Pulmonary artery endothelial cell (primary cell): Measurements from ENCODE around the gene MGST3. TPM values are rescaled to one million over a fixed set of nuclear protein-coding genes. Genes with fewer than 3 reads are reported as not detected.
"Not testable (repeated sequence)": the region's sequence is repeated elsewhere in the genome, so short reads cannot be mapped to it uniquely, and the experiment has no call there.

Experiments
- DNase-seq: peaks from one replicate; pipeline ENCODE4 v3.0.0-alpha.2; 2011; ENCODE audit warnings: low read depth, low spot score
- total RNA-seq: library from RNA; depleted of rRNA; stranded (reverse); fragments of >200 nt; gene quantifications from 2 replicates; pipeline ENCODE4 v1.2.3, GENCODE V29; 2014

MGST3 gene
- total RNA-seq, 1 donor from 2014 or later: 204 TPM

GRCh38 chr1:165697491-165697880 lies 66.5 kb downstream of the MGST3 start:
- DNase-seq: no peak

GRCh38 chr1:165697881-165698760 lies 67.1 kb downstream of the MGST3 start, which contains the start of gene ALDH9A1:
TSS of gene ALDH9A1 (minus strand) at chr1:165698562. CDS start at chr1:165698558, 4 bp downstream.
- no peak for DNase-seq

- DNase-seq: no peak
Observed at GRCh38 chr1:165698761-165699052, 67.7 kb downstream of the MGST3 start.

- DNase-seq: no peak
Observed at GRCh38 chr1:165699577-165699976, 68.5 kb downstream of the MGST3 start.

GRCh38 chr1:165701922-165702321 lies 70.9 kb downstream of the MGST3 start:
- DNase-seq: not testable (repeated sequence)

GRCh38 chr1:165703648-165704047 lies 72.6 kb downstream of the MGST3 start:
- DNase-seq: no peak

Other genes starting within 250 kb of the MGST3 start
- not detected in 2 replicates for gene RXRG, start 186.1 kb upstream of the MGST3 start, total RNA-seq
- gene LRRC52, start 87.2 kb upstream of the MGST3 start, total RNA-seq: not detected in 2 replicates
- 75.6 and 79.9 TPM in 2 replicates for gene ALDH9A1, start 67.3 kb downstream of the MGST3 start, total RNA-seq
- 59.5 and 80.8 TPM in 2 replicates for gene TMCO1, start 137.6 kb downstream of the MGST3 start, total RNA-seq
- gene UCK2, start 196.4 kb downstream of the MGST3 start, total RNA-seq: 134 and 138 TPM in 2 replicates